ENCODE data around the gene TFPI. TPM values are rescaled to one million over a fixed set of nuclear protein-coding genes. Genes with fewer than 3 reads are reported as not detected.

The TFPI gene
- polyA plus RNA-seq, 2 donors: 4.5 to 6.8 TPM

GRCh38 chr2:187506416-187506815 is 47.8 kb downstream of the TFPI start:
- Histone ChIP-seq H3K27me3 (ENCODE audit: control insufficient read depth in 1 of 2, insufficient read depth in 2 of 2, low read length in 2 of 2) (no peaks in the 10 kb centered on the region), H3K4me3 (ENCODE audit: low read depth in 1 of 2, low read length in 2 of 2) (no peak overlapping the region), H3K36me3 (ENCODE audit: control insufficient read depth in 2 of 2, insufficient read depth in 2 of 2, low read length in 1 of 2) (no peaks in the 10 kb centered on the region), H3K4me1 (ENCODE audit: control insufficient read depth in 2 of 2, insufficient read depth in 2 of 2, low read length in 1 of 2) (no peaks in the 10 kb centered on the region), H3K9me3 (ENCODE audit: control insufficient read depth in 2 of 2, insufficient read depth in 1 of 2, low read depth in 1 of 2, low read length in 1 of 2) (no peaks in the 10 kb centered on the region), H3K27ac (ENCODE audit: low read depth in 2 of 2, low read length in 1 of 2) (no peak overlapping the region)
- WGBS, 2 donors: 77 to 80% methylated on average over 3 of the region's 3 CpGs

- no peaks in the 10 kb centered on the region for H3K27me3 ChIP-seq (ENCODE audit: control insufficient read depth in 1 of 2, insufficient read depth in 2 of 2, low read length in 2 of 2)
- H3K27ac ChIP-seq (ENCODE audit: low read depth in 2 of 2, low read length in 1 of 2): no peak overlapping the region
- H3K4me3 ChIP-seq (ENCODE audit: low read depth in 1 of 2, low read length in 2 of 2): no peak overlapping the region
- H3K9me3 ChIP-seq (ENCODE audit: control insufficient read depth in 2 of 2, insufficient read depth in 1 of 2, low read depth in 1 of 2, low read length in 1 of 2): no peaks in the 10 kb centered on the region
- H3K36me3 ChIP-seq (ENCODE audit: control insufficient read depth in 2 of 2, insufficient read depth in 2 of 2, low read length in 1 of 2): no peaks in the 10 kb centered on the region
- no peaks in the 10 kb centered on the region for H3K4me1 ChIP-seq (ENCODE audit: control insufficient read depth in 2 of 2, insufficient read depth in 2 of 2, low read length in 1 of 2)
- 43 to 58% methylated on average over 3 of the region's 3 CpGs for WGBS, 2 donors
These were observed 49.1 kb downstream of the TFPI start for GRCh38 chr2:187505065-187505672.

- no peak overlapping the region for H3K27ac ChIP-seq (ENCODE audit: low read depth in 2 of 2, low read length in 1 of 2)
- WGBS, 2 donors: 25 to 30% methylated on average over 6 of the region's 6 CpGs
- no peaks in the 10 kb centered on the region for H3K36me3 ChIP-seq (ENCODE audit: control insufficient read depth in 2 of 2, insufficient read depth in 2 of 2, low read length in 1 of 2)
These were observed 49.8 kb downstream of the TFPI start for GRCh38 chr2:187504312-187504921.

GRCh38 chr2:187503700-187504099 is 50.5 kb downstream of the TFPI start:
- WGBS, 2 donors: 79 to 93% methylated on average over 2 of the region's 2 CpGs
- Histone ChIP-seq H3K27ac (ENCODE audit: low read depth in 2 of 2, low read length in 1 of 2) (no peak overlapping the region), H3K9me3 (ENCODE audit: control insufficient read depth in 2 of 2, insufficient read depth in 1 of 2, low read depth in 1 of 2, low read length in 1 of 2) (no peaks in the 10 kb centered on the region), H3K4me3 (ENCODE audit: low read depth in 1 of 2, low read length in 2 of 2) (no peak overlapping the region), H3K4me1 (ENCODE audit: control insufficient read depth in 2 of 2, insufficient read depth in 2 of 2, low read length in 1 of 2) (no peaks in the 10 kb centered on the region), H3K36me3 (ENCODE audit: control insufficient read depth in 2 of 2, insufficient read depth in 2 of 2, low read length in 1 of 2) (no peaks in the 10 kb centered on the region), H3K27me3 (ENCODE audit: control insufficient read depth in 1 of 2, insufficient read depth in 2 of 2, low read length in 2 of 2) (no peaks in the 10 kb centered on the region)

More at GRCh38 chr2:187504312-187504921, 49.8 kb downstream of the TFPI start:
- H3K4me1 ChIP-seq (ENCODE audit: control insufficient read depth in 2 of 2, insufficient read depth in 2 of 2, low read length in 1 of 2): no peaks in the 10 kb centered on the region
- H3K27me3 ChIP-seq (ENCODE audit: control insufficient read depth in 1 of 2, insufficient read depth in 2 of 2, low read length in 2 of 2): no peaks in the 10 kb centered on the region
- no peaks in the 10 kb centered on the region for H3K9me3 ChIP-seq (ENCODE audit: control insufficient read depth in 2 of 2, insufficient read depth in 1 of 2, low read depth in 1 of 2, low read length in 1 of 2)
- H3K4me3 ChIP-seq (ENCODE audit: low read depth in 1 of 2, low read length in 2 of 2): no peak overlapping the region

- Histone ChIP-seq H3K27ac (ENCODE audit: low read depth in 2 of 2, low read length in 1 of 2) (no peak overlapping the region), H3K4me3 (ENCODE audit: low read depth in 1 of 2, low read length in 2 of 2) (no peak overlapping the region), H3K9me3 (ENCODE audit: control insufficient read depth in 2 of 2, insufficient read depth in 1 of 2, low read depth in 1 of 2, low read length in 1 of 2) (no peaks in the 10 kb centered on the region), H3K27me3 (ENCODE audit: control insufficient read depth in 1 of 2, insufficient read depth in 2 of 2, low read length in 2 of 2) (no peaks in the 10 kb centered on the region), H3K36me3 (ENCODE audit: control insufficient read depth in 2 of 2, insufficient read depth in 2 of 2, low read length in 1 of 2) (no peaks in the 10 kb centered on the region), H3K4me1 (ENCODE audit: control insufficient read depth in 2 of 2, insufficient read depth in 2 of 2, low read length in 1 of 2) (no peaks in the 10 kb centered on the region)
- 76 to 83% methylated on average over 2 of the region's 2 CpGs for WGBS, 2 donors
These were observed 51.8 kb downstream of the TFPI start for GRCh38 chr2:187502467-187502866.

- no peaks in the 10 kb centered on the region for H3K4me1 ChIP-seq (ENCODE audit: control insufficient read depth in 2 of 2, insufficient read depth in 2 of 2, low read length in 1 of 2)
- no peak overlapping the region for H3K27ac ChIP-seq (ENCODE audit: low read depth in 2 of 2, low read length in 1 of 2)
- WGBS, 2 donors: 54 to 67% methylated on average over 7 of the region's 7 CpGs
- H3K4me3 ChIP-seq (ENCODE audit: low read depth in 1 of 2, low read length in 2 of 2): no peak overlapping the region
- H3K36me3 ChIP-seq (ENCODE audit: control insufficient read depth in 2 of 2, insufficient read depth in 2 of 2, low read length in 1 of 2): no peaks in the 10 kb centered on the region
- H3K9me3 ChIP-seq (ENCODE audit: control insufficient read depth in 2 of 2, insufficient read depth in 1 of 2, low read depth in 1 of 2, low read length in 1 of 2): no peaks in the 10 kb centered on the region
- no peaks in the 10 kb centered on the region for H3K27me3 ChIP-seq (ENCODE audit: control insufficient read depth in 1 of 2, insufficient read depth in 2 of 2, low read length in 2 of 2)
These were observed 53.5 kb downstream of the TFPI start for GRCh38 chr2:187500585-187501359.

- Histone ChIP-seq H3K9me3 (ENCODE audit: control insufficient read depth in 2 of 2, insufficient read depth in 1 of 2, low read depth in 1 of 2, low read length in 1 of 2) (no peaks in the 10 kb centered on the region), H3K36me3 (ENCODE audit: control insufficient read depth in 2 of 2, insufficient read depth in 2 of 2, low read length in 1 of 2) (no peaks in the 10 kb centered on the region), H3K4me3 (ENCODE audit: low read depth in 1 of 2, low read length in 2 of 2) (no peak overlapping the region), H3K27ac (ENCODE audit: low read depth in 2 of 2, low read length in 1 of 2) (no peak overlapping the region), H3K4me1 (ENCODE audit: control insufficient read depth in 2 of 2, insufficient read depth in 2 of 2, low read length in 1 of 2) (no peaks in the 10 kb centered on the region), H3K27me3 (ENCODE audit: control insufficient read depth in 1 of 2, insufficient read depth in 2 of 2, low read length in 2 of 2) (no peaks in the 10 kb centered on the region)
- 11 to 12% methylated on average over 2 of the region's 2 CpGs for WGBS, 2 donors
These were observed 54.2 kb downstream of the TFPI start for GRCh38 chr2:187499941-187500532.

- no peak overlapping the region for H3K4me3 ChIP-seq (ENCODE audit: low read depth in 1 of 2, low read length in 2 of 2)
- 22 to 24% methylated on average over 1 of the region's 1 CpG for WGBS, 2 donors
- no peaks in the 10 kb centered on the region for H3K4me1 ChIP-seq (ENCODE audit: control insufficient read depth in 2 of 2, insufficient read depth in 2 of 2, low read length in 1 of 2)
- no peaks in the 10 kb centered on the region for H3K9me3 ChIP-seq (ENCODE audit: control insufficient read depth in 2 of 2, insufficient read depth in 1 of 2, low read depth in 1 of 2, low read length in 1 of 2)
- H3K27me3 ChIP-seq (ENCODE audit: control insufficient read depth in 1 of 2, insufficient read depth in 2 of 2, low read length in 2 of 2): no peaks in the 10 kb centered on the region
- H3K27ac ChIP-seq (ENCODE audit: low read depth in 2 of 2, low read length in 1 of 2): no peak overlapping the region
- H3K36me3 ChIP-seq (ENCODE audit: control insufficient read depth in 2 of 2, insufficient read depth in 2 of 2, low read length in 1 of 2): no peaks in the 10 kb centered on the region
These were observed 56.3 kb downstream of the TFPI start for GRCh38 chr2:187497858-187498463.

- Histone ChIP-seq H3K27ac (ENCODE audit: low read depth in 2 of 2, low read length in 1 of 2) (no peak overlapping the region), H3K4me1 (ENCODE audit: control insufficient read depth in 2 of 2, insufficient read depth in 2 of 2, low read length in 1 of 2) (no peaks in the 10 kb centered on the region), H3K9me3 (ENCODE audit: control insufficient read depth in 2 of 2, insufficient read depth in 1 of 2, low read depth in 1 of 2, low read length in 1 of 2) (no peaks in the 10 kb centered on the region), H3K36me3 (ENCODE audit: control insufficient read depth in 2 of 2, insufficient read depth in 2 of 2, low read length in 1 of 2) (no peaks in the 10 kb centered on the region), H3K27me3 (ENCODE audit: control insufficient read depth in 1 of 2, insufficient read depth in 2 of 2, low read length in 2 of 2) (no peaks in the 10 kb centered on the region), H3K4me3 (ENCODE audit: low read depth in 1 of 2, low read length in 2 of 2) (no peak overlapping the region)
- 86 to 93% methylated on average over 2 of the region's 2 CpGs for WGBS, 2 donors
These were observed 57.1 kb downstream of the TFPI start for GRCh38 chr2:187497140-187497539.

Data from esophagus (tissue), 2 donors.